T-helper 2 cell treated with Interferon-gamma antibody and Interleukin-4, amounts not matched to agents 100 ng/mL and 5 ng/mL, for 36 hours (primary cell): ENCODE measurements around the gene SIK3. TPM values are rescaled to one million over a fixed set of nuclear protein-coding genes. Genes with fewer than 3 reads are reported as not detected.

Experiments
- intact Hi-C: fragments of 100-400 bp; cut with micrococcal nuclease; formaldehyde crosslinking; loops from one replicate; pipeline ENCODE4 v1.15.1; 2023
- total RNA-seq: library from RNA; stranded (reverse); gene quantifications from 2 replicates; pipeline ENCODE4 v1.2.3, GENCODE V29; 2022

Gene SIK3
- total RNA-seq, 1 donor from 2014 or later, result 27.1 TPM

DNA sequence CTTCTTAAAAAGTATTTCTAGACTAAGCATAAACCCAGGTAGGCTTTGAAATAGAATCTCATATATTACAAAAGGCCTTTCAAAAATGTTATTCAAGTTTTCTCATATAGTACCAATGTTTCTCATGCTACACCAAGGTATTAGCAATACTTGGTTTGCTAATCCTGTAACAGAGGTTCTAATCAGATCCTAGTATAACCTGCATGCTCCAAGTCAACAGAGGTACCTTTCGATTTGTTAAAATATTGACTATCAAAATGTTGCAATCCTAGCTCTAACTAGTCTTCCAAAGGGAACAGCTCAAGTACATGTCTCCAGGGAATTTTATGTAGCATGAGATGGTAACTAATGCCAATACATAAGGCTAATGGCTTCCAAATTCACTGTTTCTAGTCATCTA is 162.7 kb downstream of the SIK3 start:
- intact Hi-C loops, result no loop called here

DNA sequence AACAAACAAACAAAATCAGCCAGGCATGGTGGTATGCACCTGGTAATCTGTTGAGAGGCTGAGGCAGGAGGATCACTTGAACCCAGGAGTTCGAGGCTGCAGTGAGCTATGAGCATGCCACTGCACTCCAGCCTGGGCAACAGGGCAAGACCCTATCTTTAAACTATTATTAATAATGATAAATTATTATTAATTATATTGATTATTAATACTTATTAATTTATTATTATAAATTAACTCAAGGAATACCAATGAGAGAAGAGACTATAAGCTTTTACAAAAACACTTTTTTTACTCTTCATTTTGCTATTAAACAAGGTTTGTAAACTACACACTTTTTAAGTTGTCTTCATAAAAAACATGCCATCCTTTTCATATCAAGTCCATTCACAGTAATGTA is 163.1 kb downstream of the SIK3 start:
- intact Hi-C loops, result no loop called here

DNA sequence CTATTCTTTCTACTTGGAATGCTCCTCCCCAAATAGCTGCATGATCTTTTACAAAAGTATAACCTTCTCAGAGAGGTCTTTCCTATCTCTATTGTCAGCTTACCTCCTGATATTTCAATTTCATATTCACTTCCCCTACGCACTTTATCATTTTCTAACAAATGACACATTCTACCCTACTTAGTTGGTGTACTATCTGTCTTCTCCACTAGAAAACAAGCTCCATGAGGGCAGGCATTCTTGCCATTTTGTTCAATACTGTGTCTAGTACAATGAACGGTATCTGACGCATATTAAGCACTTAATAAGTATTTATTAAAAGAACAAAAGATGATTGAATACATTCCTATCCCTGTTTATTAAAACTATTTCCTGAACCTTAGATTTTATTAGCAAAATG is 164.3 kb downstream of the SIK3 start:
- intact Hi-C loops, result loop anchor here (5.0 kb wide), 2 partner anchors 53 to 68 kb away; no protein-coding TSS in a partner anchor

DNA sequence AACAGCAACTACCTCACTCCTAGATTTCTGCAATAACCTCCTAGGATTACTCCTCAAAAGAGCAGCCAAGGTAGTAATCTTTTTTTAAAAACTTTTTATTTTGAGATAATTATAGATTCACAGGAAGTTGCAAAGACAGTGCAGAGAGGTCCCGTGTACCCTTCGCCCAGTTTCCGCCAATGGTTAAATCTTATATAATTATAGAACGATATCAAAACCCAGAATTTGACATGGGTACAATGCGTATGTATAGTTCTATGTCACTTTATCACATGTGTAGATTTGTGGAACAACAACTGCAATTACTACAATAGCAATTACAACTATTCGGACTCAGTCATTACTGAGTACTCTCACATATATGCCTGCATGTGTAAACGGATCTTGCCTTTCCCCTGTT is 166.0 kb downstream of the SIK3 start:
- intact Hi-C loops, result loop anchor here (5.0 kb wide), 2 partner anchors 55 to 70 kb away; no protein-coding TSS in a partner anchor

DNA sequence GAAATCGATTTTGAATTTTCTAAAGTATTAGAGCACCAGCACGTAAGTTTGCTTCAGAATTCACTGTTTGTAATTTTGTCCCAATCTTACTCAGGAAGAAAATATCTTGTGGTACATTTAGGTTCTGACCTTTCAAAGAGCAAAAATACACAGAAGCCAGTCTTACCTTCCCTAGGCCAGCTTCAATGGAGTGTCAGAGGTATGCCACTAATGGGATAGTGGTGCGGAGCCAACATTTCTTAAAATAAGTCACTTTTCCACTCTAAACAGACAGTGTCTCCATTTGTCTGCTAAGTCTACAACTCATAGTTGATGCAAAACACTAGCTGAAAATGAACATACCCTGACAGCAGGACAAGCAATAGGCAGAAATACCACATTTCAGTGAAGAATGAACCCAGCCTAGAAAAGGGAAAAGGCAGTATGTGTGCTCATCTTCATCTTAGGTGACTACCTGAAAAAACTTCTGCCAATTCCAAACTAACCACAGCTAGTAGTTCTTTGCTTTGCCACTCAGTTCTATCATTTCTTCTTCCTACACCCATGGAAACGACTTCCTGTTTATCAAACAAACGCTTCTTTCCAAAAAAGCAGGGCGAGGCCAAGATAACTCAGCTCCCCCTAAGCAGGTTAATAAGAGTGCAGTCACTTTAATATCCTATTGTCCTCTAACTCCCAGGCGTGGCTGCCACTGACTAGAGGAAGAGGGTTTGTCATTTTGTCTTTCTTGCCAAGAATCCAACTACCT is 166.8 kb downstream of the SIK3 start:
- intact Hi-C loops, result loop anchor here (2.0 to 5.0 kb wide), 5 partner anchors 56 to 165 kb away; no protein-coding TSS in a partner anchor

DNA sequence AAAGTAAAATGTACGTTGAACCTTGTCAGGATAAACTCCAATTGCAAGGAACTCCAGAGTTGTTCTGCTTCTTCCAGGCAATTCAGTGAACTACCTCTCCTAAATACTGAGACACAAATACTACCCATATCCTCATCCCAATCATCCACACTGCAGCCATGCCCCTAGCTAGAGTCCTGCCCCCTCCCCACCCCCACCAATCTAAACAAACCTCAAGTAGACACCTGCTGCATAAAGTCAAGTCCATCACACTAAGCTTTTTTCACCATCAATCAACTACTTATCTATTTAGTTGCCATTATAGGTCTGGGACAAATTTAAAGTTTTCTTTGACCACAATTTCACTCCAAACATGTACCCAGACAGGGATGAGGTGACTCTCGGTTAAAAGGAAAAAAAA is 167.6 kb downstream of the SIK3 start:
- intact Hi-C loops, result loop anchor here (2.0 to 5.0 kb wide), 5 partner anchors 57 to 166 kb away; no protein-coding TSS in a partner anchor

DNA sequence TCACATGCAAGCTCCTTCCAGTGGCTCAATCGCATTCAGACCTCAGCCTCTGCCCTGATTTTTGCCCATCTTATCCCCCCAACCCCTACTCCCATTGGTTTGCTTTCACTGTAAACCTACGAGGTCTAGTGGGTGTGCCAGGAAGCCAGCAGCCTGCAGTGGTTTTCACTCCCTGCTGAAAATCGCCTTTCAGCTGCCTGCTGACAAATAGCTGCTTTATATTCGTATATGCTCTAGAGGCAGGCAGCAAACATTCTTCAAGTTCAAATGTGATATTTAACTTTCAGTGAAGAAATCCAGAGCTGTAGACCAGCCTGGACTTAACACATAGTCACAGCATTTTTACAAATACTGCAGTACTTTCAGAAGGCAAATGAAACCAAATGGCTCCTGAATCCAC is 168.1 kb downstream of the SIK3 start:
- intact Hi-C loops, result loop anchor here (2.0 to 5.0 kb wide), 5 partner anchors 57 to 167 kb away; no protein-coding TSS in a partner anchor

DNA sequence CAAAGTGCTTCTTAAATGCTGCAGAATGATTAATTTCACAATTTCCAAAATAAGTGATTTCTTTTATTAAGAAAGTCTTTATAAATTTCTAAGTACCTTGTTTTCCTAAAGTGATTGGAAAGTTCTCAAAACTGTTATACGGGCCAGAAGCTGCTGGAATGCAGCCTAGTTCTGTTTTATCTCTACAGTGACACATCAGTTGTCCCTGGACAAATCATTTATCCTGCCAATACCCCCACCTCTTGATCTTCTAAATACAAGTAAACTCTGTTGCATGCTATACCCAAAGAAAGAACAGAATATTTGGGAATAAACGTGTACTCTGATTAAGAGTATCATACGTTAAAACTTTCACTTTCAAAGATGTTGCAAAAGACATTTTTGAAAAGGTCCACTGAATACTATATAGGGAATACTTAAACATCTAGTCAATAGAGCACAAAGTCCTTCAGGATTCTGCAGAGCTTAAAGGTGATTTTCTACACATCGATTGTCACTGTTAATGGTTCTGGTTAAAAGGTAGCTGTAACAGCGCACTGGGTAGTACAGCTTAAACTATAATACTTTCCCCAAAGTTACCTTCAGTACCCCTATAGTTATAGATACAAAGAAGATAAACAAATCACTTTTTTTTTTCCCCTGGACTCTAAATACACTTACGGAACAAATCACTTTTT is 168.7 kb downstream of the SIK3 start:
- intact Hi-C loops, result loop anchor here (2.0 to 5.0 kb wide), 5 partner anchors 58 to 167 kb away; no protein-coding TSS in a partner anchor

DNA sequence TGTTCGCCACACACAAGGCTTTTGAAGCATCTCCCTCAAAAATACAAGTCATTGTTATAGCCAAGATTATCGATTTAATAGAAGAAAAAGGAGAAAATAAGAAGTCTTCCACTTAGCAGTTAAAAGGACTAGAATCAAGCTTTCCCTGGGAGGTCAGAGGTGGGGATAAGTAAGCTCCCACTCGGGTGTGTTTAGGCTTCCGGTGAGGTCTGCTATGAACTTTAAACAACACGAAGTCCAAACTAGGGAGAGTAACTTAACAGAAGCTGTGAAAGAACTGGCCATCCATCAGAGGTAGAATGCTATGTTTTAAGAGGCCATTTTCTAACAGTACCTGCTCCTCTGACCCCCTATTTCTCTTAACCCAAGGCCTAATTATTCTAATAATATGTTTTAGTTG is 169.4 kb downstream of the SIK3 start:
- intact Hi-C loops, result no loop called here

DNA sequence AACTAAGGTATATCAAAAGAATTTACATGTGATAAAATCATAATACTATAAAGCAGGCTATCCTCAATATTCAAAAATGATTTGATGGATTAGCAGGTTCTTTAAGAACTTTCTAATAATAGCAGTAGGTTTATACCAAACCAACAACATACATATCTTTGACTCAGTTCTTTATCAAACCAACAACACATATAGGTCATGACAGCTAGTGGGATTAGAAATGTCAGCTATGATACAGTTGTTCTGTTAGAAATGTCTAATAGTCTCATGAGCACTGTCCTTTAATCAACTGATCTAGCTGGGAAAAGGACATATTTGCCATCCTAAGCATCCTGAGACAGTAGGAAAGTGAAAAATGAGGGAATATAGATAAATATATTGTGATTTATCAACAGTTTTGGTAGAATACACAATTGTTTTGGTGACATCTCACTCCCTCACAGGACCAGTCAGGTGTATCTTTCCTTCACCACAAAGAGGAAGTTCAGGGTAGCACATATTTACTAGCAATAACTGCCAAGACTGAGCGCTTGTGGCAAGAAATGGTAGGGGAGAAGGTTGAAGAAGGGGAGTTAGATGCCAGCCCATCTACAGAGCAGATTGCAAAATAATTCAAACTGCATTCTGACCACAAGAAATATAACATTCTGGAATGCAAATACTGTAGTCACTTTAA is 170.0 kb downstream of the SIK3 start:
- intact Hi-C loops, result no loop called here

DNA sequence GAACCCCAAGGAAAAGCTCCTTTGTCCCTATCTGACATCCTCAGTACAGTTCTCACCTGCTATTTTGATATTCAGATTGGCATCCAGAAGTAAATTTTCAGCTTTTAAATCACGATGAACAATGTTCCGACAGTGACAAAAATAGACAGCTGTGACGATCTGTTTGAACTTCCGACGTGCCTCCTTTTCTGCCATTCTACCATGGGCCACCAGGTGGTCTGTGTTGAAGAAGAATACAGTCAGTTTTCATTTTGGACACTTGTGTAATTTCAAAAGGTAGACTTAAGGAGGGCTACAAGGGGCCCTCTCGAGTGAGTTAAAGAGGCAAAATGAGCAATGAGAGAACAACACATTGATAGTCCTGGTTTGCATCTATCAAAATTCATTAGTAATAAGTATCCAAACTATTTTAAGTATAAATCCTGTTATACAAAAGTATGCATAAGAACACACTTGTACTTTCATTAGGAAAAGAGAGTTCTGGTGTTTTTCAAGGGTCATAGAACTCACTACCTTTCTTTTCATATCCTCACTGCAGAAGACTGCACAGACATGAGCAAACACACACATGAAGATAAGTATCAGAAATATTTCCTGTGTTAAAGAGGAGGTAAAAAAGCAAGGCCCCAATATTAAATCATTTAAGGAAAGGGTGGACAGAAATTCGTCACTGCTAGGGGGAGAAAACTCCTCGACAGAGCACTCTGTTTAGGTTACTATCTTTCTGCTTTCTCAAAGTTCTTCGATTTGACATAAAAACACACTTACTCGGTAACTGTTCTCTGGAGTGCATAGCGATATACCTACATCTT is 170.9 kb downstream of the SIK3 start:
- intact Hi-C loops, result no loop called here

DNA sequence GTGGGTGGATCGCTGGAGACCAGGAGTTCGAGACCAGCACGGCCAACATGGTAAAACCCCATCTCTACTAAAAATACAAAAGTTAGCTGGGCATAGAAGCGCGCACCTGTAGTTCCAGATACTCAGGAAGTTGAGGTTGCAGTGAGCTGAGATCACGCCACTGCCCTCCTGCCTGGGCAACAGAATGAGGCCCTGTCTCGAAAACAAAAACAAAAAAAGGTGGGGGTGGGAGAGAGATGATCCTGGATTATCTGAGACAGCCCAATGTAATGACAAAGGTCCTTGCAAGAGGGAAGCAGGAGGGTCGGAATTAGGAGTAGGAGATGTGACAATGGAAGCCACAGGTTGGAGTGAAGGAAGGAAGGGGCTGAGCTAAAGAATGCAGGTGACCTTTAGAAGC is 173.2 kb downstream of the SIK3 start:
- intact Hi-C loops, result no loop called here

DNA sequence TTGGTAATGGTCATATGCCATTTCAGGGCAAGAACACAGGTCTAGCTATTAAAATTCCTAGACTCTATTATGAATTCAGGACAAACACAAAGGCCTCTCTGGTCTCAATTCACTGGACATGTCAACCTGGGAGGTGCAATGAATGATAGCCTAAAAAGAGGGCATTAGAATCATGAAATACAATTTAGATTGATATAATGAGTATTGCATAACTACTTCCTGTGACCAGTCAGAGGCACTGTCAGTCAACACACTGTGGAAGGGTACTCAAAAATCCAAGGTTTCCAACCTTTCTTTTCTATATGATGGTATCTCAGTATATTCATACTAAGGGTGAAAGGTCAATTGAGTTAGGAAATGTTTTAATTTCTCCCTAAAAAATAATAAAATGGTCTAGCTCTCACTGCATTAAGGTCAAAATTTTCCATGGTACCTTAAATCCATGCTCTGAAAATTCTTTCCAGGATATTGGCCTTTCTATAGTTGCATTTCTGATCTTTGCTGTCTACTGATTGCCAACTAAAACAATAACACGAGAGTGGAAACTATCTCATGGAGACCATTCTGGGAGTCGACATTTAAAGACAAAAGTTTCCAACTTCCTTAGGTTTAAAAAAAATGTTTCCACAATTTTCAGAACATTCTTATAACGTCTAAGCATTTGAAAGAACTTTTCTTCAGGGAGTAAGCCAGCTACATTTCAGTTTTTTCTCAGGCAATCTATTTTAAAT is 179.1 kb downstream of the SIK3 start:
- intact Hi-C loops, result no loop called here

DNA sequence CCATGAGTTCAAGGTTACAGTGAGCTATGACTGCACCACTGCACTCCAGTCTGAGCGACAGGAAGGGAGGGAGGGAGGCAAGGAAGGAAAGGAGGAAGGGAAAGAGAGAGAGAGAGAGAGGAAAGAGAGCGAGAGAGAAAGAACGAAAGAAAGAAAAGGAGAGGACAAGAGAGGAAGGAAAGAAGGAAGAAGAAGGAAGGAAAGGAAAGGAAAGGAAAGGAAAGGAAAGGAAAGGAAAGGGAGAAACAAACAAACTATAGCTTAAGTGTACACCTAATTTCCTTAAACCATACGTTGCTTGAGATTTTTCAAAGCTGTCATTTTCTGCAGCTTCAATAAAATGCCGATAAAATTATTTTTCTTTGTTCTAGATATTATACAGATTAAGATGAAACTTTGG is 180.6 kb downstream of the SIK3 start:
- intact Hi-C loops, result no loop called here

DNA sequence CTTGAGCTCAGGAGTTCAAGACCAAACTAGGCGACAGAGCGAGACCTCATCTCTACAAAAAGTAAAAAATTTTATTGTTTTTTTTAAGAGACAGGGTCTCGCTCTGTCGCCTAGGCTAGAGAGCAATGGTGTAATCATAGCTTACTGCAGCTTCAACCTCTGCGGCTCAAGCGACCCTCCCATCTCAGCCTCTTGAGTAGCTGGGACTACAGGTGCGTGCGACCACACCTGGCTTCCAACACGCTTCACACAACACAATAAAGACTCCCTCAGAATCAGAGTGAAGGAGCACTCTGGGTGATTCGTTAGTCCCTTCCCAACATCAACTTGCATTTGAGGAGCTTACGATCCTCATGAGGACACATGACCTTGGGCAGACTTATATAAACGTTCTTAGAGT is 181.3 kb downstream of the SIK3 start:
- intact Hi-C loops, result no loop called here

DNA sequence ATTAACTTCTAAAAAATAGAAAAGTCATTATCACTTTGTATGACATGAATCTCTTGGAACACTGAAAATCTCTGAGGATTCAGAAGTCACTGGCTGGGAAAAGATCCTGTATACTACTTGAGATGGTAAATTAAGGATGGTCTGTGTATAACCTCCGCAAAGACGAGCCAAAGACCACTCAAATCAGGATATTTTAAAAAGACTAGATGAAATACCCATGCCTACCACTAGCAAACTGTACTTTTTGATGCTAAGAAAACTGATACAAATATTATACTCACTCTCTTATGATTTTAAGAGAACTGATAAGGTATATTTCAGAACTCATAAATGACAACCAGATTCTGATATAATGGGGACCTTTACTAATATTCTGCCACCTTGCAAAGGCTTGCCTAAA is 182.2 kb downstream of the SIK3 start:
- intact Hi-C loops, result no loop called here

DNA sequence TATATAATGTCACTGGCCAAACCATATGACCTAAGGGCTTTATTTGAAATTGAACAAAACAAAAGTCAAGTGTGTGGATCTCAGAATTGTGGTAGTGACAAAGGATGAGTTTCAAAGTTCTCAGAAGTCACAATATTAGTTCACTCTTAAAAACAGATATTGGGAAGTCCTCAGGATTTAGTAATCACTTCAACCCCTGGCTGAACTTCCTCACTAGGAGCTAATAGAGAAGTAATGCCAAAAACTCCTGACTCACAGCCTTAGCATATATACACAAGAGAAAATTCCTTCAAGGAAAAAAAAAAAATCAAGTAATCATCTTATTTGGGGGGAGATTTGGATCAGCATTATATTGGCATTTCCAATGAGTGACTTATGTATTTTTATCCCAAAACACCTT is 185.2 kb downstream of the SIK3 start:
- intact Hi-C loops, result no loop called here

DNA sequence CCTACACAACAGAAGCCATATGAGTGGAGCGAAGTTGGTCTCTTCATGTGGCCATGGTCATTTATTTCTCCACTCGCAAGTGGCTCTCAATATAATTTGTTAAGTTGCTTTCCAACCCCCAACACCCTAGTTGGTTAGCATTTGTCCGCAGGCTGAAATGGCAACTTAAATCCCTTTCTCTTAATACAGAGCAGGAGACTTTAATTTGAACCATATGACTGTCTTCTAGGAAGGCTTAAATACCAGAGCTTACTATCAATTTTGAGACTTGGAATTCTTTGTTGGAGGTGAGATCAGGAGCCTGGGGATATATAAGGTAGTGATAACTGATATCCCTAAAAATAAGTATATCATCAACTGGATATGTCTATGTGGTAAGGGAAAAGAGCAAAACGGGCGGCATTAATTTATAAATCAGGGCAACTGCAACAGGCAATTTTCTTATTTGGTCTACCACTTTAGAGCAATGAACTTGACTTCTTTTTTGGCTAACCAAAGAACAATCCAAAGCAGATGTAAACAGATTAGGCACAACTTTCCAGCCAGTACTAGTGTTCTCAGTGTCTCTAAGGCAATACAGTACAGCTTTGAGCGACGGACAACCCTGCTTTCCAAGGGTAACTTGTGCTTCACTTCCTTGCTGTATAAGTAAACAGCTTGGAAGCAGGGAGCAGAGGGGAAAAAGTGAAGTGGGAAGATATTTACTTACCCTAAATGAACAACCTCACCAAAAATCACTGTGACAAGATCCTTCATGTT is 186.1 kb downstream of the SIK3 start:
- intact Hi-C loops, result no loop called here

DNA sequence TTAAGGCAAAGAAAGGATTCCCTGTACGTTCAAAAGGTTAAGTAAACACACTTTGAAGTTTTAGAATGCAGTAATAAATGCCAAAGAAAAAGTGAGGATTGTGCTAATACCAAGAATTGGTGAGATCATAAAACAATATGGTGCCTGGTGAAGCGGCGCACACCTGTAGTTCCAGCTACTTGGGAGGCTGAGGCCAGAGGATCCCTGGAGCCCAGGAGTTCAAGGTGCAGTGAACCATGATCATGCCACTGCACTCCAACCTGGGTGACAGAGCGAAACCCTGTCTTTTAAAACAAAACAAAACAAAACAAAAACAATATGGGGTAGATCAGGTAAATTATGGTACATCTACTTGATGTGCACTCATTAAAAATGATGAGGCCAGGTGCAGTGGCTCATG is 187.4 kb downstream of the SIK3 start:
- intact Hi-C loops, result no loop called here

DNA sequence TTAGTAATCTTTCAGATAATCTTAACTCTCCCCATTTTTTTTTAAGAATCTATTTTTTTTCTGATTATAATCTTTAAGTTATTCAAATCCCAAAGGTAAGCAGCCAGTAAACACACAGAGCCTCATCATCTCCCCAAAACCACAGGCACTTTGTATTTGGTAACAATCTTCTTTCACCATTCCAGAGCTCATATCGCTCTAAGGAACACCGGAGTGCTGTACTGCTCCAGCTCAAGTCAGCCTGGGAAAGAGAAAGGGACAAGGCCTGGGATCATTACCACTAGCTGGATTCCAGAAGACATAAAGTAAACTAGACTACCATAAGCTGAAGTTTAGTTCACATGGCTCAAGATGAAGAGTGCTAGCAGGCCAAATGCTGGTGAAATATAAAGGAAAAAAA is 187.8 kb downstream of the SIK3 start:
- intact Hi-C loops, result no loop called here
